GM19372 (cell line): ENCODE data around the gene ARHGAP29.

ENCODE experiments used
- ATAC-seq: cut with Tn5 transposase; IDR thresholded peaks from one replicate; pipeline ENCODE4 v1.9.1; 2021; ENCODE audit warnings: mild to moderate bottlenecking, low read depth, moderate library complexity; ENCODE audit not compliant: unreplicated experiment

The ARHGAP29 gene

GRCh38 chr1:94126651-94127050, 110.7 kb downstream of the ARHGAP29 start:
- no peak for ATAC-seq

- ATAC-seq = no peak
Observed at GRCh38 chr1:94125551-94126514, 111.6 kb downstream of the ARHGAP29 start.

GRCh38 chr1:94124538-94124937, 112.8 kb downstream of the ARHGAP29 start:
- no peak for ATAC-seq

- ATAC-seq = no peak
Observed at GRCh38 chr1:94122201-94122970, 115.0 kb downstream of the ARHGAP29 start.
